ENCODE results near the gene DNAH2. TPM values are rescaled to one million over a fixed set of nuclear protein-coding genes. Genes with fewer than 3 reads are reported as not detected.

Gene DNAH2
- total RNA-seq, 1 experiment from 2014 or later, result 0.17 TPM

- Mint-ChIP-seq H3K27me3 (ENCODE audit: low read depth) (peaks cover 55% of the 10 kb centered on the region), H3K9me3 (no peaks in the 10 kb centered on the region), H3K4me1 (peaks cover 14% of the 10 kb centered on the region), H3K36me3 (no peaks in the 10 kb centered on the region), H3K27ac (no peak overlapping the region), H3K4me3 (no peak overlapping the region)
- TF ChIP-seq ZMAT4 (CRISPR knock-in tag; IDR thresholded peaks at IDR 0.05) (no peak), ATF3 (CRISPR knock-in tag; conservative IDR thresholded peaks at IDR 0.05) (no peak), MYBL2 (CRISPR knock-in tag; IDR thresholded peaks at IDR 0.05) (no peak), ELF4 (CRISPR knock-in tag; IDR thresholded peaks at IDR 0.05; ENCODE audit: low read depth) (no peak), ZNF416 (CRISPR knock-in tag; IDR thresholded peaks at IDR 0.05) (no peak), ATF1 (CRISPR knock-in tag; IDR thresholded peaks at IDR 0.05) (no peak), TCF7 (CRISPR knock-in tag; IDR thresholded peaks at IDR 0.05; ENCODE audit: low read depth) (no peak), E2F1 (CRISPR knock-in tag; IDR thresholded peaks at IDR 0.05) (no peak), TP53 (CRISPR knock-in tag; IDR thresholded peaks at IDR 0.05) (no peak), ATF6 (CRISPR knock-in tag; IDR thresholded peaks at IDR 0.05) (no peak), USF1 (CRISPR knock-in tag; IDR thresholded peaks at IDR 0.05) (no peak)
- ATAC-seq (no peak), DNase-seq (ENCODE audit: low spot score) (no peak)
- POLR2A ChIA-PET, result no interaction called here
- CTCF ChIA-PET, result interaction anchor here (1.2 to 5.2 kb wide), 9 partner anchors 8 to 230 kb away, joined by 3 to 66 read pairs (median 7); no protein-coding TSS in a partner anchor
These were observed 114.9 kb downstream of the DNAH2 start for GRCh38 chr17:7832431-7832830.

GRCh38 chr17:7833011-7833794, 115.7 kb downstream of the DNAH2 start:
- H3K4me1 Mint-ChIP-seq, result peaks cover 18% of the 10 kb centered on the region
- no peaks in the 10 kb centered on the region for H3K9me3 Mint-ChIP-seq
- no peak for ATAC-seq
- ChIA-PET CTCF (interaction anchor here (0.9 to 5.4 kb wide), 17 partner anchors 9 to 277 kb away, joined by 3 to 66 read pairs (median 6); partner anchors contain the start of genes CYB5D1, NAA38 and TMEM88), POLR2A (interaction anchor here (1.0 to 1.1 kb wide), 2 partner anchors 10 to 12 kb away, joined by 3 read pairs; no protein-coding TSS in a partner anchor)
- peaks cover 49% of the 10 kb centered on the region for H3K27me3 Mint-ChIP-seq (ENCODE audit: low read depth)
- DNase-seq (ENCODE audit: low spot score), result no peak
- no peaks in the 10 kb centered on the region for H3K36me3 Mint-ChIP-seq
- H3K4me3 Mint-ChIP-seq, result peak overlapping the region; percentile 82
- H3K27ac Mint-ChIP-seq, result no peak overlapping the region
- TF ChIP-seq GTF2I (CRISPR knock-in tag; conservative IDR thresholded peaks at IDR 0.05), result no peak
- no peak for TF ChIP-seq USF1 (CRISPR knock-in tag; IDR thresholded peaks at IDR 0.05)
- no peak for TF ChIP-seq ZNF281 (CRISPR knock-in tag; IDR thresholded peaks at IDR 0.05)
- TF ChIP-seq ERG (CRISPR knock-in tag; IDR thresholded peaks at IDR 0.05), result no peak
- TF ChIP-seq ZNF219 (CRISPR knock-in tag; IDR thresholded peaks at IDR 0.05; ENCODE audit: borderline replicate concordance), result no peak
- TF ChIP-seq NR2C2 (CRISPR knock-in tag; IDR thresholded peaks at IDR 0.05), result no peak
- TF ChIP-seq FOXK1 (CRISPR knock-in tag; IDR thresholded peaks at IDR 0.05), result no peak
- TF ChIP-seq JAZF1 (CRISPR knock-in tag; IDR thresholded peaks at IDR 0.05), result no peak
- TF ChIP-seq FOXP1 (CRISPR knock-in tag; IDR thresholded peaks at IDR 0.05; ENCODE audit: borderline replicate concordance), result no peak
- no peak for TF ChIP-seq OVOL2 (CRISPR knock-in tag; IDR thresholded peaks at IDR 0.05; ENCODE audit: borderline replicate concordance)
- no peak for TF ChIP-seq NFE2L1 (CRISPR knock-in tag; IDR thresholded peaks at IDR 0.05)
- no peak for TF ChIP-seq TEAD1 (CRISPR knock-in tag; IDR thresholded peaks at IDR 0.05)
- TF ChIP-seq SP1 (CRISPR knock-in tag; conservative IDR thresholded peaks at IDR 0.05), result no peak
- TF ChIP-seq USF2 (CRISPR knock-in tag; IDR thresholded peaks at IDR 0.05), result no peak
- TF ChIP-seq RELA (CRISPR knock-in tag; IDR thresholded peaks at IDR 0.05; ENCODE audit: borderline replicate concordance), result no peak
